GM23248 (cell line): ENCODE data around the gene KCTD7. TPM values are rescaled to one million over a fixed set of nuclear protein-coding genes. Genes with fewer than 3 reads are reported as not detected.

Source experiments
- DNase-seq: peaks from one replicate; pipeline ENCODE4 v3.0.0-alpha.2; 2015
- H2AFZ ChIP-seq: fragments of 200-600 bp; sonication (generic); 2 replicates; pipeline ENCODE4 v1.6.1; 2016; ENCODE audit warnings: antibody characterized with exemption
- H3F3A ChIP-seq: fragments of 200-600 bp; sonication (generic); 2 replicates; pipeline ENCODE4 v1.6.1; 2016; ENCODE audit warnings: mild to moderate bottlenecking, antibody characterized with exemption, mixed run types; ENCODE audit not compliant: insufficient read depth
- H3K27ac ChIP-seq: fragments of 200-600 bp; sonication (generic); 2 replicates; pipeline ENCODE4 v1.5.1; 2016; ENCODE audit warnings: mild to moderate bottlenecking
- H3K27me3 ChIP-seq: fragments of 200-600 bp; sonication (generic); replicated peaks from 2 replicates; pipeline ENCODE4 v1.6.1; 2016; ENCODE audit warnings: mild to moderate bottlenecking; ENCODE audit not compliant: insufficient read depth
- H3K36me3 ChIP-seq: fragments of 200-600 bp; sonication (generic); 2 replicates; pipeline ENCODE4 v1.6.1; 2016; ENCODE audit warnings: low read depth, mild to moderate bottlenecking
- H3K4me1 ChIP-seq: fragments of 200-600 bp; sonication (generic); 2 replicates; pipeline ENCODE4 v1.6.1; 2016; ENCODE audit warnings: mild to moderate bottlenecking; ENCODE audit not compliant: insufficient read depth
- H3K4me2 ChIP-seq: fragments of 200-600 bp; sonication (generic); one replicate; pipeline ENCODE4 v1.6.1; 2016; ENCODE audit warnings: mild to moderate bottlenecking; ENCODE audit not compliant: unreplicated experiment
- H3K4me3 ChIP-seq: fragments of 200-600 bp; sonication (generic); 2 replicates; pipeline ENCODE4 v1.5.1; 2016; ENCODE audit warnings: mild to moderate bottlenecking
- H3K79me2 ChIP-seq: fragments of 200-600 bp; sonication (generic); 2 replicates; pipeline ENCODE4 v1.6.1; 2016; ENCODE audit warnings: mild to moderate bottlenecking; ENCODE audit not compliant: insufficient read depth
- H3K9ac ChIP-seq: fragments of 200-600 bp; sonication (generic); 2 replicates; pipeline ENCODE4 v1.6.1; 2016; ENCODE audit warnings: mild to moderate bottlenecking
- H3K9me2 ChIP-seq: fragments of 200-600 bp; sonication (generic); 2 replicates; pipeline ENCODE4 v1.6.1; 2016; ENCODE audit warnings: mixed run types, mild to moderate bottlenecking, moderate library complexity; ENCODE audit not compliant: insufficient read depth
- H3K9me3 ChIP-seq: fragments of 200-600 bp; sonication (generic); one replicate; pipeline ENCODE4 v1.6.1; 2017; ENCODE audit warnings: low read depth
- H4K20me1 ChIP-seq: fragments of 200-600 bp; sonication (generic); 2 replicates; pipeline ENCODE4 v1.6.0; 2016; ENCODE audit not compliant: insufficient read depth
- EZH2 ChIP-seq: fragments of 200-600 bp; sonication (generic); IDR thresholded peaks from 2 replicates; pipeline ENCODE4 v1.6.1; 2018; ENCODE audit warnings: antibody characterized with exemption, mild to moderate bottlenecking; ENCODE audit not compliant: insufficient read depth, poor library complexity, severe bottlenecking
- EZH2phosphoT487 ChIP-seq: fragments of 200-600 bp; sonication (generic); IDR thresholded peaks from 2 replicates; pipeline ENCODE4 v1.6.1; 2018; ENCODE audit warnings: antibody characterized with exemption, moderate library complexity, mild to moderate bottlenecking, low read depth; ENCODE audit not compliant: insufficient read depth
- WGBS, 2 experiments: methylation state at CpG; one replicate each; pipeline ENCODE4 v1.1.6; 2015 to 2017; ENCODE audit warnings: low lambda C conversion rate in 2 of 2, low coverage in 1 of 2; ENCODE audit errors: missing lambda C conversion rate in 2 of 2; 5-methylcytosine and 5-hydroxymethylcytosine counted together
- in situ Hi-C: fragments of 300-500 bp; cut with MboI; formaldehyde crosslinking; loops from 2 replicates; pipeline ENCODE4 v1.15.0; 2020
- polyA plus RNA-seq: library from polyadenylated mRNA; unstranded; fragments of >200 nt; fragmentation: Nextera tagmentation; extraction: Ambion mirVana; gene quantifications from 2 replicates; pipeline ENCODE4 v1.2.1, GENCODE V29; 2016
- total RNA-seq: library from RNA; depleted of rRNA; stranded (reverse); fragments of >200 nt; shearing (Covaris generic); gene quantifications from 2 replicates; pipeline ENCODE4 v1.2.3, GENCODE V29; 2014

The KCTD7 gene
- total and polyA plus RNA-seq, 2 experiments from 2014 or later = 5.0 to 11.6 TPM

- peaks cover 10% of the 10 kb centered on the region for H4K20me1 ChIP-seq
- no peak overlapping the region for H3K27ac ChIP-seq
- no peak overlapping the region for H3K9ac ChIP-seq
- in situ Hi-C loops = no loop called here
- H3F3A ChIP-seq = no peaks in the 10 kb centered on the region
- no peak overlapping the region for H3K4me3 ChIP-seq
- H3K4me1 ChIP-seq = no peaks in the 10 kb centered on the region
- TF ChIP-seq EZH2phosphoT487 = no peak
- no peak for TF ChIP-seq EZH2
- H3K4me2 ChIP-seq = no peak overlapping the region
- no peaks in the 10 kb centered on the region for H3K36me3 ChIP-seq
- no peaks in the 10 kb centered on the region for H3K27me3 ChIP-seq
- 98% methylated on average over 16 of the region's 16 CpGs for WGBS, 2 experiments
- peaks cover 99% of the 10 kb centered on the region for H3K79me2 ChIP-seq
- no peak overlapping the region for H2AFZ ChIP-seq
- H3K9me3 ChIP-seq = no peaks in the 10 kb centered on the region
- DNase-seq = no peak
- no peaks in the 10 kb centered on the region for H3K9me2 ChIP-seq
These were observed 34.1 kb downstream of the KCTD7 start for GRCh38 chr7:66662646-66663264.

GRCh38 chr7:66664590-66665293, 36.1 kb downstream of the KCTD7 start:
- Histone ChIP-seq H3K27ac (no peak overlapping the region), H3F3A (no peaks in the 10 kb centered on the region), H3K27me3 (no peaks in the 10 kb centered on the region), H3K9me3 (no peaks in the 10 kb centered on the region), H3K4me2 (no peak overlapping the region), H3K36me3 (no peaks in the 10 kb centered on the region), H3K79me2 (peaks cover 99% of the 10 kb centered on the region), H3K4me1 (no peaks in the 10 kb centered on the region), H2AFZ (no peak overlapping the region), H4K20me1 (peaks cover 10% of the 10 kb centered on the region), H3K9ac (no peak overlapping the region), H3K9me2 (no peaks in the 10 kb centered on the region), H3K4me3 (no peak overlapping the region)
- no peak for TF ChIP-seq EZH2phosphoT487
- no peak for TF ChIP-seq EZH2
- WGBS, 2 experiments = 81 to 82% methylated on average over 24 of the region's 24 CpGs
- no peak for DNase-seq
- in situ Hi-C loops = no loop called here

- H3K4me1 ChIP-seq = no peaks in the 10 kb centered on the region
- no peaks in the 10 kb centered on the region for H3K36me3 ChIP-seq
- TF ChIP-seq EZH2 = no peak
- TF ChIP-seq EZH2phosphoT487 = no peak
- in situ Hi-C loops = no loop called here
- H3F3A ChIP-seq = 0 out of 2 replicates have a peak, but pooled peaks cover 4% of the 10 kb centered on the region
- H3K4me3 ChIP-seq = no peak overlapping the region
- H3K9me3 ChIP-seq = no peaks in the 10 kb centered on the region
- H4K20me1 ChIP-seq = peaks cover 10% of the 10 kb centered on the region
- no peak overlapping the region for H3K4me2 ChIP-seq
- WGBS, 2 experiments = 86 to 87% methylated on average over 8 of the region's 8 CpGs
- H3K79me2 ChIP-seq = peaks cover 99% of the 10 kb centered on the region
- no peaks in the 10 kb centered on the region for H3K9me2 ChIP-seq
- H3K27me3 ChIP-seq = no peaks in the 10 kb centered on the region
- H3K9ac ChIP-seq = no peak overlapping the region
- DNase-seq = no peak
- H3K27ac ChIP-seq = no peak overlapping the region
- no peak overlapping the region for H2AFZ ChIP-seq
These were observed 37.8 kb downstream of the KCTD7 start for GRCh38 chr7:66666313-66666952.

- Histone ChIP-seq H3K9me2 (no peaks in the 10 kb centered on the region), H3K27ac (no peak overlapping the region), H3K79me2 (peaks cover 96% of the 10 kb centered on the region), H3K4me3 (no peak overlapping the region), H3K27me3 (no peaks in the 10 kb centered on the region), H3K9me3 (no peaks in the 10 kb centered on the region), H3F3A (0 out of 2 replicates have a peak, but pooled peaks cover 6% of the 10 kb centered on the region), H3K4me1 (no peaks in the 10 kb centered on the region), H3K36me3 (no peaks in the 10 kb centered on the region), H3K4me2 (no peak overlapping the region), H4K20me1 (peaks cover 10% of the 10 kb centered on the region), H3K9ac (no peak overlapping the region), H2AFZ (no peak overlapping the region)
- WGBS, 2 experiments = 90 to 96% methylated on average over 10 to 11 of the region's 11 CpGs
- TF ChIP-seq EZH2phosphoT487 = no peak
- no peak for TF ChIP-seq EZH2
- no peak for DNase-seq
- in situ Hi-C loops = no loop called here
These were observed 38.5 kb downstream of the KCTD7 start for GRCh38 chr7:66667023-66667728.
